Stimulated activated CD4-positive, alpha-beta T cell treated with anti-CD3 and anti-CD28 coated beads, Interleukin-4, amount 100 ng/mL, for 4 hours (primary cell): ENCODE measurements around the gene EMC6.

Experiments used
- DNase-seq, 2 experiments: peaks; one replicate each; pipeline ENCODE4 v3.0.0-alpha.2; 2020

Gene EMC6

DNA sequence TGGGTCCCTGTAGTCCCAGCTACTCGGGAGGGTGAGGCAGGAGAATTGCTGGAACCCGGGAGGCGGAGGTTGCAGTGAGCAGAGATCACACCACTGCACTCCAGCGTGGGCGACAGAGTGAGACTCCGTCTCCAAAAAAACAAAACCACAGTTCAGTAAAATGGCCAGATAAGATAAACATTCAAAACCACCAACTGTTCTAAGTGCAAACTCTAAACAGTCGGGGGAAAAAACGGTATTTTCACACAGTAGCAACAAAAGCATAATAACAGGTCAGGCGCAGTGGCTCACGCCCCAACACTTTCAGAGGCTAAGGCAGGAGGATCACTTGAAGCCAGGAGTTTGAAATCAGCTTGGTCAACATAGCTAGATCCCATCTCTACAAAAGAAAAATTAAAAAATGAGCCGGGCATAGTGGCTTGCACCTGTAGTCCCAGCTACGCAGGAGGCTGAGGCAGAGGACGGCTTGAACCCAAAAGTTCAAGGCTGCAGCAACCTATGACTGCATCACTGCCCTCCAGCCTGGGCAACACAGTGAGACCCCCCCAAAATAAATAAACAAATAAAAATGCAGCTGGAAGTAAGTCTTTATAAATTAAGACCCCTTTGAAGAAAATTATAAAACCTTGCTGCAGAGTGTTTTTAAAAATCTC is 44.3 kb downstream of the EMC6 start:
- DNase-seq, result no peak

DNA sequence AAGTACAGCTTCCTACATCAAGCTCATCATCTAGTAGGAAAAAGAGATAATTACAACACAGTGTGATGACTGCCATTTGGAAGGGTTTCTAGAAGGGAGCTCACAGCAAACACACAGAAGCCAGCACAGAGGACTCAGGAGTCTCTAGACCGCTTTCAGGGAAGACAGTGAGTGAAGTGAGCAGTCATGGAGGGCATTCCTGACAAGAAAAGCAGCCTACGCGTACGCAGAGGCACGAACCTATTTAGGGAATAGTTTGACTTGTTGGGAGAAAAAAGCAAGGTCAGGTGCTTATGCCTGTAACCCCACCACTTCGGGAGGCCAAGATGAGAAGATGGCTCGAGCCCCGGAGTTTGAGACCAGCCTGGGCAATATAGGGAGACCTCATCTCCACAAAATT is 46.7 kb downstream of the EMC6 start:
- DNase-seq, result no peak

DNA sequence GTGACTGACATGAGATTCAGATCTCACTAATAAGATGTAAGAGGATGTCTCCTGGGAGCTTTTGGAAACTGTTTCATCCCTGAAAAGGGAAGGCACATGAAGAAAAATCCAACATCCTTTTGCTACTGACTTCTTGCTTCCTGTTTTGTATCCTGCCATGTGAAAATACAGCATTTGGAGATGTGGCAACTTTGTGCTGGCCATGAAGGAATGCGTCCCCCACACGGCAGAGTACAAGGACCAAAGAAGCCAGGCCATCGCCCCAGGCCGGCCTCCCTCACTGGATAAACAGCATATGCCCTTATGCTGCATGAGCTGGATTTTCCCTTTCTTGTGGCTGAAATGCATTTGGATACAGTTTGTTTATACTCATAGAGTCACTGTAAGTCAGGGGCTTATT is 49.6 kb downstream of the EMC6 start:
- DNase-seq, result no peak

DNA sequence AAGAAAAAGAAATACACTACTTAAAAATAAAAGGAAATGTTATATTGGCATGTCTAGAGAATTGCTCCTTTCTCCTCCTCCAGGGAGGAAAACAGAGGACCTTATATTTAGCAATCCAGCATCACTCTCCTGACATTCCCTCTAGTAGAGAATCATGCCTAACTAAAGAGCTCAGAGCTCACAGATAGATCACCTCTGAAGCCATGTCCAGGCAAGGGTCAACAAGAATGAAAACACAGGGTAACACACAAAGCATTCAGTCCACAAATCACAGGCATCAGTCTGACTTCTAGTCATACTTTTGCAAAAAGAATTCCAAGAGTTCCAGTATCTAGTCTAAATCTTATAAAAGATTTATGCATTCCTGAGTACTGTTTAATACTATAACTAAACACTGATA is 50.7 kb downstream of the EMC6 start:
- no peak for DNase-seq
